ENCODE data around the gene PARP9. TPM values are rescaled to one million over a fixed set of nuclear protein-coding genes. Genes with fewer than 3 reads are reported as not detected.

Gene PARP9
- total and polyA plus RNA-seq, 2 of the 8 experiments (the other 6 are each of a cell fraction or from before 2014, with no cell fraction given), result 3.7 to 4.5 TPM

DNA sequence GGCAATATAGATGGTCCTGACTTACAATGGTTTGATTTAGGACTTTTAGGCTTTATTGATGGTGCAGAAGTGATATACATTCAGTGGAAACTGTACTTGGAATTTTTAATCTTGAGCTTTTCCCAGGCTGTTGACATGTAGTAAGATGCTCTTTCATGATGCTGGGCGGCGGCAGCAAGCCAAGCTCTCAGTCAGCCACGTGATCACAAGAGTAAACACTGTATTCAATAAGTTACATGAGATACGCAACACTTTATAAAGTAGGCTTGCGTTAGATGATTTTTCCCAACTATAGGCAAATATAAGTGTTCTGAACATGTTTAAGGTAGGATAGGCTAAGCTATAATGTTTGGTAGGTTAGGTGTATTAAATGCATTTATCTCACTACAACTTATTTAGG is 17.9 kb downstream of the PARP9 start (continued):
- TF ChIP-seq SIRT6 (IDR thresholded peaks at IDR 0.05; ENCODE audit: low read length), result no peak
- no peak for TF ChIP-seq SP4 (IDR thresholded peaks at IDR 0.05; ENCODE audit: low read length)
- TF ChIP-seq, protein P1, sequence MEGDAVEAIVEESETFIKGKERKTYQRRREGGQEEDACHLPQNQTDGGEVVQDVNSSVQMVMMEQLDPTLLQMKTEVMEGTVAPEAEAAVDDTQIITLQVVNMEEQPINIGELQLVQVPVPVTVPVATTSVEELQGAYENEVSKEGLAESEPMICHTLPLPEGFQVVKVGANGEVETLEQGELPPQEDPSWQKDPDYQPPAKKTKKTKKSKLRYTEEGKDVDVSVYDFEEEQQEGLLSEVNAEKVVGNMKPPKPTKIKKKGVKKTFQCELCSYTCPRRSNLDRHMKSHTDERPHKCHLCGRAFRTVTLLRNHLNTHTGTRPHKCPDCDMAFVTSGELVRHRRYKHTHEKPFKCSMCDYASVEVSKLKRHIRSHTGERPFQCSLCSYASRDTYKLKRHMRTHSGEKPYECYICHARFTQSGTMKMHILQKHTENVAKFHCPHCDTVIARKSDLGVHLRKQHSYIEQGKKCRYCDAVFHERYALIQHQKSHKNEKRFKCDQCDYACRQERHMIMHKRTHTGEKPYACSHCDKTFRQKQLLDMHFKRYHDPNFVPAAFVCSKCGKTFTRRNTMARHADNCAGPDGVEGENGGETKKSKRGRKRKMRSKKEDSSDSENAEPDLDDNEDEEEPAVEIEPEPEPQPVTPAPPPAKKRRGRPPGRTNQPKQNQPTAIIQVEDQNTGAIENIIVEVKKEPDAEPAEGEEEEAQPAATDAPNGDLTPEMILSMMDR (IDR thresholded peaks at IDR 0.05; ENCODE audit: control extremely low read depth in 1 of 3, insufficient read depth in 1 of 3, low read depth in 1 of 3, low read length in 3 of 3), result no peak
- TF ChIP-seq CBX5 (IDR thresholded peaks at IDR 0.05; ENCODE audit: low read depth, low read length), result no peak
- TF ChIP-seq CEBPB (IDR thresholded peaks at IDR 0.05; ENCODE audit: low read depth, low read length), result no peak
